Spleen (tissue), 11 donors: Measurements from ENCODE around the gene SLCO4C1. TPM values are rescaled to one million over a fixed set of nuclear protein-coding genes. Genes with fewer than 3 reads are reported as not detected.

Experiments used
- DNase-seq: peaks from one replicate; pipeline ENCODE4 v3.0.0-alpha.2; 2020
- H3K27ac ChIP-seq, 8 donors: fragments of 200-600 bp; sonication (generic) in 7 of 8; 1 replicate in 4 of 8; 2 replicates in 4 of 8; pipeline versions ENCODE4 v1.5.0 to v1.8.0; 2016 to 2021; ENCODE audit warnings: inconsistent platforms in 4 of 8, mild to moderate bottlenecking in 4 of 8, moderate library complexity in 1 of 8
- H3K27me3 ChIP-seq, 7 donors: fragments of 200-600 bp; sonication (generic) in 6 of 7; replicated peaks in 1 of 7; 1 replicate in 4 of 7; 2 replicates in 3 of 7; pipeline versions ENCODE4 v1.5.0 to v1.8.0; 2016 to 2021; ENCODE audit warnings: inconsistent platforms in 3 of 7, mild to moderate bottlenecking in 1 of 7
- H3K36me3 ChIP-seq, 6 donors: fragments of 200-600 bp; sonication (generic) in 5 of 6; 1 replicate in 4 of 6; 2 replicates in 2 of 6; pipeline versions ENCODE4 v1.5.0 to v1.8.0; 2016 to 2021; ENCODE audit warnings: inconsistent platforms in 2 of 6
- H3K4me1 ChIP-seq, 6 donors: fragments of 200-600 bp; sonication (generic) in 5 of 6; 1 replicate in 3 of 6; 2 replicates in 3 of 6; pipeline versions ENCODE4 v1.5.0 to v1.8.0; 2016 to 2021; ENCODE audit warnings: inconsistent platforms in 3 of 6
- H3K4me3 ChIP-seq, 8 donors: fragments of 200-600 bp; sonication (generic) in 7 of 8; 1 replicate in 4 of 8; 2 replicates in 4 of 8; pipeline versions ENCODE4 v1.5.0 to v1.8.0; 2016 to 2021; ENCODE audit warnings: inconsistent platforms in 4 of 8, mild to moderate bottlenecking in 4 of 8, moderate library complexity in 2 of 8
- H3K9me3 ChIP-seq, 8 donors: fragments of 200-600 bp; sonication (generic) in 7 of 8; 1 replicate in 4 of 8; 2 replicates in 4 of 8; pipeline versions ENCODE4 v1.5.0 to v1.8.0; 2016 to 2021; ENCODE audit warnings: inconsistent platforms in 4 of 8
- POLR2A ChIP-seq, 3 donors: fragments of 450-650 bp; IDR thresholded peaks; one replicate each; pipeline ENCODE4 v1.5.1; 2017; ENCODE audit warnings: antibody characterized with exemption in 3 of 3, mild to moderate bottlenecking in 1 of 3
- POLR2AphosphoS5 ChIP-seq, 3 donors: sonication (generic); formaldehyde crosslinking; IDR thresholded peaks; one replicate each; pipeline ENCODE4 v1.5.1; 2017; ENCODE audit warnings: antibody characterized with exemption in 3 of 3
- WGBS, 5 donors: extraction: QIAGEN DNeasy Blood & Tissue Kit in 3 of 5; methylation state at CpG; one replicate each; pipeline versions ENCODE4 v1.1.5 to v1.1.7; 2013 to 2018; 5-methylcytosine and 5-hydroxymethylcytosine counted together
- intact Hi-C: fragments of 100-400 bp; cut with DNase I; formaldehyde crosslinking; loops from one replicate; pipeline ENCODE4 v1.15.0; 2023; ENCODE audit warnings: low total_unique reads
- polyA plus RNA-seq, 3 donors: library from polyadenylated mRNA; stranded (reverse); fragments of 200-250 nt; gene quantifications; one replicate each; pipeline ENCODE4 v1.2.1, GENCODE V29; 2013
- total RNA-seq, 7 donors: library from RNA; depleted of rRNA in 3 of 7; stranded (reverse); fragments of >200 nt in 3 of 7; fragmentation: NEBNext Ultra II Directional in 4 of 7; extraction: Animal tissue kit (Norgen Biotek cat#: 25700) in 4 of 7; gene quantifications; one replicate each; pipeline versions ENCODE4 v1.1.0 to v1.2.1, GENCODE V29; 2016 to 2021
- TF ChIP-seq, protein P1 (sequence below), 11 experiments: fragments of 200-600 bp in 7 of 11; fragments of 450-650 bp in 4 of 11; sonication (generic) in 4 of 11; IDR thresholded peaks in 8 of 11; conservative IDR thresholded peaks in 3 of 11; 1 replicate in 7 of 11; 2 replicates in 4 of 11; pipeline versions ENCODE4 v1.4.0 to v1.8.0; 2016 to 2021; ENCODE audit warnings: antibody characterized with exemption in 11 of 11, inconsistent platforms in 4 of 11, mild to moderate bottlenecking in 1 of 11
- donor health status: healthy with polysubstance abuse.
- donor health status: DM: no; HTN: no; CAD: no; lungs with moderate emphysema.
- donor health status: DM: no; HTN: no; CAD: no.
- donor health status: Bipolar disorder and iron deficiency.
- donor health status: healthy.
- donor health status: DM: no; HTN: no; CAD: no.
- donor health status: DM: yes; HTN: yes; CAD: no.

The SLCO4C1 gene
- total and polyA plus RNA-seq, 10 donors = 0.06 to 6.6 (median 2.3) TPM

DNA sequence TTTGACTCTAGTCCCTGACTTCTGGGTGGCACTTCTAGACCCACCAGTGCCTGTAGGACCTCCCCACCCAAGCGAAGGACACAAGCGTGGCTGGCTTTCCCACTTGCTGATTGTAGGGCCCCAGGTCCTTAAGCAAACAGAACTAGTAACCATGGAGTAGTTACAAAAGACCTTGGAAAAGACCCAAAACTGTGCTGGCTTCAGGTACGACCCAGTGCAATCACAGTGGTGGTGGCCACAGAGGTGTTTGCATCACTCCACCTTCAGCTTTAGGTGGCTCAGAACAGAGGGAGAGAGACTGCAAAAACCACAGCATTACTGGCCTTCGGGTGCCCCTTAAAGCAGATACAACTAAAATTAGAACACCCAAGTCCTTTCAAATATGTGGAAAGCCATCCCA lies 52.9 kb downstream of the SLCO4C1 start:
- intact Hi-C loops = no loop called here
- Histone ChIP-seq H3K4me1 (no peaks in the 10 kb centered on the region), H3K27me3 (no peaks in the 10 kb centered on the region), H3K36me3 (peaks cover 0 to 39% (median 0%) of the 10 kb centered on the region in 6 donors), H3K9me3 (peaks cover 0 to 8% (median 0%) of the 10 kb centered on the region in 8 donors), H3K27ac (no peak overlapping the region), H3K4me3 (no peak overlapping the region)
- WGBS, 5 donors = 72 to 95% (median 82%) methylated on average over 4 of the region's 4 CpGs
- TF ChIP-seq, protein P1, sequence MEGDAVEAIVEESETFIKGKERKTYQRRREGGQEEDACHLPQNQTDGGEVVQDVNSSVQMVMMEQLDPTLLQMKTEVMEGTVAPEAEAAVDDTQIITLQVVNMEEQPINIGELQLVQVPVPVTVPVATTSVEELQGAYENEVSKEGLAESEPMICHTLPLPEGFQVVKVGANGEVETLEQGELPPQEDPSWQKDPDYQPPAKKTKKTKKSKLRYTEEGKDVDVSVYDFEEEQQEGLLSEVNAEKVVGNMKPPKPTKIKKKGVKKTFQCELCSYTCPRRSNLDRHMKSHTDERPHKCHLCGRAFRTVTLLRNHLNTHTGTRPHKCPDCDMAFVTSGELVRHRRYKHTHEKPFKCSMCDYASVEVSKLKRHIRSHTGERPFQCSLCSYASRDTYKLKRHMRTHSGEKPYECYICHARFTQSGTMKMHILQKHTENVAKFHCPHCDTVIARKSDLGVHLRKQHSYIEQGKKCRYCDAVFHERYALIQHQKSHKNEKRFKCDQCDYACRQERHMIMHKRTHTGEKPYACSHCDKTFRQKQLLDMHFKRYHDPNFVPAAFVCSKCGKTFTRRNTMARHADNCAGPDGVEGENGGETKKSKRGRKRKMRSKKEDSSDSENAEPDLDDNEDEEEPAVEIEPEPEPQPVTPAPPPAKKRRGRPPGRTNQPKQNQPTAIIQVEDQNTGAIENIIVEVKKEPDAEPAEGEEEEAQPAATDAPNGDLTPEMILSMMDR (IDR thresholded peaks at IDR 0.05 in 8 of 11, conservative IDR thresholded peaks at IDR 0.05 in 3 of 11) = no peak
- TF ChIP-seq POLR2AphosphoS5 (IDR thresholded peaks at IDR 0.05) = no peak
- no peak for TF ChIP-seq POLR2A (IDR thresholded peaks at IDR 0.05)
- no peak for DNase-seq

DNA sequence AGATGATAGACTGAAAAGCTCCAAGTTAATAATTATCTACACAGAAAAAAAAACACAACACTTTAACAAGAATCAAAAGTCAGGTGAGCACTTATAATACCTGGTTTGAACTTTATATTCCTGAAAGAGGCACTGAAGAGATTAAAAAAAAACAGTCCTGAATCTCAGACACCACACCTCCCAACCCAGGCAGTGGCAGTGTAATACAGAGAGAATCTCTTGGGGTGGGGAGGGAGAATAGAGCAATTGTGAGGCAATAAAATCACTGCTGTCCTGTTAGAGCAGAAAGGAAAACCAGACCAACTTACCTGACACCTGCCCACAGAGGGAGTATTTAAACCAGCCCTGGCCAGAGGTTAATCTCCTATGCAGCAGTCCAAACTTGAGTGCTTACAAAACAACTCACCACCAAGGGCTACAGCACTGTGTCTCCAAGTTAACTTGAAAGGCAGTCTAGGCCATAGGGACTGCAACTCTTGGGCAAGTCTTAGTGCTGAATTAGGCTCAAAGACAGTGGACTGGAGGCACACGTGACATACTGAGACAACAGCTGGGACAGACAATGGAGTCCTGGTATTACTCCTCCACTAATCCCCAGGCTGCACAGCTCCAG lies 54.2 kb downstream of the SLCO4C1 start:
- DNase-seq = no peak
- WGBS, 5 donors = 89 to 100% (median 93%) methylated on average over 1 of the region's 1 CpG
- no peaks in the 10 kb centered on the region for H3K27me3 ChIP-seq
- TF ChIP-seq, protein P1 (IDR thresholded peaks at IDR 0.05 in 8 of 11, conservative IDR thresholded peaks at IDR 0.05 in 3 of 11) = no peak
- TF ChIP-seq POLR2AphosphoS5 (IDR thresholded peaks at IDR 0.05) (no peak), POLR2A (IDR thresholded peaks at IDR 0.05) (no peak)
- peaks cover 0 to 8% (median 0%) of the 10 kb centered on the region in 8 donors for H3K9me3 ChIP-seq
- no peak overlapping the region for H3K27ac ChIP-seq
- intact Hi-C loops = no loop called here
- no peak overlapping the region for H3K4me3 ChIP-seq
- H3K4me1 ChIP-seq = no peaks in the 10 kb centered on the region
- peaks cover 0 to 34% (median 0%) of the 10 kb centered on the region in 6 donors for H3K36me3 ChIP-seq

DNA sequence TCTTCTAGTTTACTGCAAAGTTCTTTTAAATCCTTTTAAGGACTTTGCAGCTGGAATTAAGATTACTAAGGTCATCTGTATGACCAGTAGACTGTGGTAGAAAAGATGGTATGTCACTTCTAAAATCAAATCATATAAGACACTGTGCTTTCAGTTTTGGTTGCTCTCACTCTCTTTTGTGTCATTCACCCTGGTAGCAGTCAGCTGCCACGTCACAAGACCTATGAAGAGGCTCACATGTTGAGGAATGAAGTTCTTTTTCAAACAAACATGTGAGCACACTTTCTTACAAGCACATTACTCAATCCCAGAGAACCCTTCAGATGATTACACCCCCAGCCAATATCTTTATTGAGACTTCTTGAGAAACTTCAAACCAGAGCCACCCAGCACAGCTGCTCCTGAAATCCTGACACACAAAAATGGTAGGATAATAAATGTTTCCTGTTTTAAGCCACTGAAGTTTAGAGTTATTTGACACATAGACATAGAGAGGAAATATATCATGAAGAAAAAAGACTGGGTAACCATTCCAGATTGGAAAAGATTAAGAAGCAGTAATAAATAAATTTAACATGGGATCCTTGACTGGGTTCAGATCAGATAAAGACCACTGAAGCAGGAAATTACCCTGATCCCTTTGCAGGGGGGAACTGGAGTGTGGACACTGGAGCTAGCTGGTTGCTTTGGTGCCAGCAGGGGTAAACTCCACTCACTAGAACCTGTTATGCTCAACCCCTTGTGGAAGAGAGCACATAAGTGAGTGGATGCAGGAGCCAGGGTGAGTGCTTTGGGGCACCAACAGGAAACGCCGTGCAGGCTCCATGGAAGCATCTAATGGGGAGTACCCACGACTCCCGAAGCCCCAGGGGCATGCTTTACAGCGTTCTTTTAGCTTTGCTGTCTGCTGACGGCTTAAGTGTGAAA lies 64.1 kb downstream of the SLCO4C1 start:
- TF ChIP-seq POLR2A (IDR thresholded peaks at IDR 0.05) = no peak
- TF ChIP-seq, protein P1 (IDR thresholded peaks at IDR 0.05 in 8 of 11, conservative IDR thresholded peaks at IDR 0.05 in 3 of 11) = no peak
- no peak for TF ChIP-seq POLR2AphosphoS5 (IDR thresholded peaks at IDR 0.05)

DNA sequence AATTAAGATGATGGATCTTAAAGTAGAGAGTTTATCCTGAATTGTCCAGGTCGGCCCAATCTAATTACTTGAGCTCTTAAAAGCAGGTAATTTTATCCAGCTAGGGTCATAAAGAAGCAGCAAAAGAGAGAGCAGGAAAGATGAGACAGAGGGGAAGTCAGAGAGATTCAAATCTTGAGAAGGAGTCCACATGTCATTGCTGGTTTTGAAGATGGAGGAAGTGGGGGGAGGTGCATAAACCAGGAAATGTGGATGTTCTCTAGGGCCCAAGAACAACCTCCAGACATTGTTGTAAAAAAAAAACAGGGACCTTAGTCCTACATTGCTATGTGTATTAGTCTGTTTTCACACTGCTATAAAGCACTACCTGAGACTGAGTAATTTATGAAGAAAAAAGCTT lies 66.4 kb downstream of the SLCO4C1 start:
- Histone ChIP-seq H3K27me3 (no peaks in the 10 kb centered on the region), H3K9me3 (no peaks in the 10 kb centered on the region), H3K36me3 (peaks cover 0 to 15% (median 0%) of the 10 kb centered on the region in 6 donors), H3K4me3 (no peak overlapping the region), H3K27ac (no peak overlapping the region), H3K4me1 (no peaks in the 10 kb centered on the region)
- intact Hi-C loops = no loop called here
- WGBS, 5 donors = 76 to 87% (median 80%) methylated on average over 1 of the region's 1 CpG
- TF ChIP-seq POLR2A (IDR thresholded peaks at IDR 0.05) (no peak), POLR2AphosphoS5 (IDR thresholded peaks at IDR 0.05) (no peak)
- TF ChIP-seq, protein P1 (IDR thresholded peaks at IDR 0.05 in 8 of 11, conservative IDR thresholded peaks at IDR 0.05 in 3 of 11) = no peak
- no peak for DNase-seq

More for the DNA sequence above, 64.1 kb downstream of the SLCO4C1 start:
- H3K9me3 ChIP-seq = no peaks in the 10 kb centered on the region
- DNase-seq = no peak
- no peaks in the 10 kb centered on the region for H3K4me1 ChIP-seq
- no peak overlapping the region for H3K27ac ChIP-seq
- no peak overlapping the region for H3K4me3 ChIP-seq
- intact Hi-C loops = no loop called here
- peaks cover 0 to 15% (median 0%) of the 10 kb centered on the region in 6 donors for H3K36me3 ChIP-seq
- no peaks in the 10 kb centered on the region for H3K27me3 ChIP-seq
- WGBS, 5 donors = 82 to 95% (median 87%) methylated on average over 7 of the region's 7 CpGs
